HL-60/S4 treated with retinoic acid at 250 ng/mL for 4 days and 3 days (cell line): ENCODE data around the gene NDFIP1.
"Not testable (repeated sequence)": the region's sequence is repeated elsewhere in the genome, so short reads cannot be mapped to it uniquely, and the experiment has no call there.

Experiments used
- in situ Hi-C: fragments of 300-500 bp; cut with MboI; formaldehyde crosslinking; loops from 2 replicates; pipeline ENCODE4 v1.7.0; 2022; ENCODE audit warnings: low sequenced_read_pairs

NDFIP1 gene

DNA sequence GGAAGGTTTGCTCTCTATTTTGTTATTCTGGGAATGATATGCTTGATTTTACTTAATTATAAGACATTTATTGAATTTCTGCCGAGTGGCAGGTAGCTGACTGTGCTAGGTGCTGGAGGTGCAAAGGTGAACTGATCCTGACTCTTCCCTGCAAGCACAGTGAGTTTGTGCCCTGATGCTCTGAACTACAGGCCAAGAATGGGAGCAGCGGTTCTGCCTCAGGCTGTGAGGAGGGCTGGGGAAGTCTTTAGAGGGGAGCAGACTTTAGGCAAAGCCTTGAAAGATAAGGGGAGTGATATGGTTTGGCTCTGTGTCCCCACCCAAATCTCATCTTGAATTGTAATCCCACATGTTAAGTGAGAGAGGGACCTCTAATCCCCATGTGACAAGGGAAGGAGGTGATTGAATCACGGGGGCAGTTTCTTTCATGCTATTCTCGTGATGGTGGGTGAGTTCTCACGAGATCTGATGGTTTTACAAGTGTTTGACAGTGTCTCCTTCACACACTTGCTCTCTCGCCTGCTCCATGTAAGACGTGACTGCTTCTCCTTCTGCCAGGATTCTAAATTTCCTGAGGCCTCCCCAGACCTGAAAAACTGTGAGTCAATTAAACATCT lies 73.1 kb downstream of the NDFIP1 start:
- in situ Hi-C loops = no loop called here

DNA sequence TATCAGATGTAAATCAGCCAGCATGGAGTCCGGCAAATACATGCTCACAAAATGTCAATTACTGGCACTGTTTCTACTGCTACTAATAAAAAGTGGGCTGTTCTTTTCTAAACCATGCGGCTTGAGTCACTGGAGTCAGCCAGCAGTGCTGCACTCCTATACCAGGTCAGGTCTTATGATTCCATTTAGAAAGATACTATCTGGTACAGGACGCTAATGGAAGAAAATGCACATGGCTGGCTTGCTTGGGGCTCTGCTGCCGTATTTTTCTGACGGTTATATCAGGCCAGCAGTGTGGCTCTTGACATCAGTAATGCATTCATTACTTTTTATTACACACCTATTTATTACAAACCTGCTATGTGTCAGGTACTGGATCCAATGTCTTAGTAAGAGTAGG lies 74.3 kb downstream of the NDFIP1 start:
- in situ Hi-C loops = no loop called here

DNA sequence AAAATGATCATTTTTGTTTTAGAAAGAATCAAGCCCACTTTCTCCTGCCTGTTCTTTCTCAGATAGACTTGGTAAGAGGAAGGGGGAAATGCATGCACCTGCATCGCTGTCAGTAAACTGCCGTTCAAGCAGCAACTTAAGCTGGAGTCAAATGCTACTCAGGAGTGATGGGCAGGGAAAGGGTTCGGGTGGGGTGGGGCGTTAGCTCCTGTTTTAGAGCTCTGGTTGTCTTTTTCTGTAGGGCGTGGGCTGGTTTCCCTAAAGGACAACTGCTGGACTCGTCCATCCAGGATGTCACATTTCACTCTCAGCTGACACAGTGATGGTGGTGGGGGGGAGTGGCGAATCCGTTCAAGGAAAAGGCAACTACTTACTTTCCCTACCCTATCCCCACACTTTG lies 75.0 kb downstream of the NDFIP1 start:
- in situ Hi-C loops = no loop called here

DNA sequence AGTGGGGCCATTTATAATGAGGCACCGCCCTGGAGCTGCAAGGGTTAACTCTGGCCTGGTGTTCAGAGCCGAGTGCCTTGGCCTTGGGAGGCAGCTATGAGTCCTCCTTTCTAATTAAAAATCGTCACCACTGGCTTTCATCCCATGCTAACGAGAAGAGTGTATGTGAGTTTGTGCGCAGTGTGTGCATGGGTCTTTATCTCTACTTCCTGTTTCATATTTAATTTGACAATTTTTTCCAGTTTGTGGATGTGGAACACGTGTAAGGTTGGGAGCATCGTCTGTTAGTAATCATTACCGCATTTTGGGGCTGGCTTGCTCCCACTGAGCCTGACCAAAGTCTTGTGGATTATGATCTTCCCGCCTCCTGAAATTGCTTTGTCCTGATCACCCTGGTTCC lies 76.4 kb downstream of the NDFIP1 start:
- in situ Hi-C loops = no loop called here

DNA sequence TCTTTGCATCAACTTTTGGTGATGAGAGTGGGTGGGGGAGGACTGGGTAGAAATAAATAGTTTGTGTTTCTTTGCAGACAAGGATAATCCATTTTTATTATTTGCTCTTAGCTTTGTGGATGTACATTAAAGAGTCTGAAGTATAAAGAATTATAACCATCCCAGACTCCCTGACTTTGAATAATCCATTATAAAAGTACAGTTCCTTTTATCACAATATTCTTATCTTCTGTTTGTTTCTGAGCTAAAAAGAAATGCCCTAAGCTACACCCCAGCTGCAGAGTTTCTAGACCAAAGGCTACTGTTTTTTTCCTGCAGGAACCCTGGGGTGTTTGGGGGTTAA lies 77.9 kb downstream of the NDFIP1 start:
- in situ Hi-C loops = no loop called here

DNA sequence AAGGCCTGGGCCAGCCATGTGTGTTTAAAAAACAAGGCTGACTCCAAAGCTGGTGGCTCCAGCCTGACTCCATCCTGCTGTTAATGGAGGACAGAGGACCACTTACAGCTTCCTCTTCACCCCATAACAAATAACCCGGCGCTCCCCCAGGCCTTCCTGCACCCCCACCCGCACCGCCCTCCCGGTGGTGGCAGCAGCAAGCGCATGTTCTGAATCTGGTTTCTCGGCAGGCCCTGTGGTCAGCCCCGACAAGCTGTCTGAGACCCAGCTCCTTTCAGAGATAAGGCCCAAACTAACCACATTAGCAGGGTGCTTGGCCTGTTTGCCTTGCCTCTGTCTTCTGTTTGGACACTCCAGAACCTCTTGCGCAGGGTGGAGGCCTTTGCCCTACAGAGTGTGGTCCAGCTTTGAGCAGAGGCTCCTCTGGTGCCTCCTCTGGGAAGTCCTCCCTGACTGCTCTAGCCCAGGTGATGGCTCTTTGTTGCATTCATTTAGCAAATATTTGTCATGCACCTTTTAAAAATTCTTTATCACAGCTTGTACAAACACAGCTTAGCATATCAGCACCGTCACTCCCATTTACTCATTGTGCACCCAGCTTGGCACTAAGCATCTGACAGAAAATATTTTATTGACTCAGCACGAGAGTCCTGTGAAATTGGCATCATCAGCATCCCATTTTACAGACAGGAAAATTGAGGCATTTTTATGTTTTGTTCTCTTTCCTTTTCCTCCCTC lies 78.4 kb downstream of the NDFIP1 start:
- in situ Hi-C loops = no loop called here

DNA sequence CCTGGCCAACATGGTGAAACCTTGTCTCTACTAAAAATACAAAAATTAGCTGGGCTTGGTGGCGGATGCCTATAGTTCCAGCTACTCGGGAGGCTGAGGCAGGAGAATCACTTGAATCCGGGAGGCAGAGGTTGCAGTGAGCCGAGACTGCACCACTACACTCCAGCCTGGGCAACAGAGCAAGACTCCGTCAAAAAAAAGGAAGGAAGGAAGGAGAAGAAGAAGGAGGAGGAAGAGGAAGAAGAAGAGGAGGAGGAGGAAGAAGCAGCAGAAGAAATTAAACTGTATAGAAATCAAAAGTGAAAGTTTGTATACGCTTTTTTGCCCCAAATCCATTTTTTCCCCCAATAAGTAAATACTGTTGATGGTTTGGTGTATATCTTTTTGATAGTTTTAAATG lies 80.1 kb downstream of the NDFIP1 start:
- in situ Hi-C loops = not testable (repeated sequence)

DNA sequence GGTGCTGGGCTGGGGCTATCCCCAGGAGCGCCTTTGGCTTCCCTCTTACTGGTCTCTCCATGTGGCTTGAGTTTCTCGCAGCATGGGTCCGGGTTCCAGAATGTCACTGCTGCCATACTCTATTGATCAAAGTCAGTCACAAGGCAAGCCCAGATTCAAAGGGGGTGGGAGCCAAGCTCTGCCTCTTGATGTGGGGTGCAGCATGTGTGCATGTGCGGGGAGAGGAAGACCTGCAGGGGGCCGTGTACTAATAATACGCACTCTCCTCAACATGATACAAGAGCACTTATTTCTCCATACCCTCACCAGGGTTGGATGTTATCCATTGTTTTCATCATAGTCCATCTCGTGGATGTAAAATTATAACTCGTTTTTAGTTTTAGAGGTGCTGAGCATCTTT lies 81.2 kb downstream of the NDFIP1 start:
- in situ Hi-C loops = no loop called here

DNA sequence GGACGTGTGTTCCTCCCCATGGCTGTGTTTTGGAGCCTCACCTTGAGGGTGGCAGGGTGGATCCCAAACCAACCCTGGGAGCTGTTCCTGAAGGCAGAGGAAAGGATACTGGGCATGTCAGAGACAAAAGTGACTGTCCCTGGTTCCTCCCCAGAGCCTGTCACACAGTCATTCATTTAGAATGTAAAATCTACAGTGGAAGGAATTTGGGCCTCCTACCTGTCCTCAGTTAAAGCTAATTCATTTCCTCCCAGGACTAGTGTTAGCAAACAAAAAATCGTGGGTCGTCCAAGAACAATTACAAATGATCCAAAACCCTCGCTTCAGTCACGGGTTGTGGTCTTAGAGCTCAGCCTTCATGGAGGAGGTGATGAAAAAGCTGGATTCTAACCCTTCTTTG lies 83.2 kb downstream of the NDFIP1 start:
- in situ Hi-C loops = no loop called here

DNA sequence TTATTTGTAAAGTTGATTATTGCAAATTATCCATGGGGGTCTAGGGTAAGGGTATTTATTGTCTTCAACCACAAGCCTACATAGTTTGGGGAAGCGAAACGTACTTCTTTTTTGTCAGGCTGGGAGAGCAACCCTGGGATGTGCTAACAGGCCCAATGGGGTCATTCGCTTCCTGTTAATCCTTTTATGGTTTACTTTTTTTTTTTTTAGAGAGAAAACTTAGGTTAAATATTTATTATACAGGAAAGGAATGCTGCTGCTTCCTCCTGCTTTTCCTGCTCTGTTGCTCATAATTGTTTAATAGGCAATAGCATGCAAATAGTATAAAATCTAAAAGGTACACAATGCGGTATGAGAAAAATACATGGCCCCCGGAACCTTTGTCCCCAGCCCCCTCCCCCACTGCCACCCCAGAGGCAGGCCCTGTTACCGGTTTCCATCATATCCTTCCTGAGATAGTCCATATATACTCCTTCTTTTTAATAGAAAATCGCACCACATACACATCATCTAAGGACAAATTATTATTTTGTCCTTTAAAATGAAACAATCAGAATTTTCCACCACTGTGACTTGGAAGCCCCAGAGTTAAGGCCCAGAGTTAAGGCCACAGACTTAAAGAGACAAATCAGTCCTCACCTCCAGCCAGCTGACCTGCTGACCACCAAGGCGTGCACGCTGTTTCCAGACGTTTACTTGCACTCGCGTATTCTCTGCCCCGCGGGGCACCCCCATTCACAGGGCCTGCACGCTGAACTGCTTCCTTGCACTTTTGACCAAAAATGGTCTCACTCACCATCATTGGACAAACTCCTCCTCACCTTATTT lies 83.9 kb downstream of the NDFIP1 start:
- in situ Hi-C loops = no loop called here

DNA sequence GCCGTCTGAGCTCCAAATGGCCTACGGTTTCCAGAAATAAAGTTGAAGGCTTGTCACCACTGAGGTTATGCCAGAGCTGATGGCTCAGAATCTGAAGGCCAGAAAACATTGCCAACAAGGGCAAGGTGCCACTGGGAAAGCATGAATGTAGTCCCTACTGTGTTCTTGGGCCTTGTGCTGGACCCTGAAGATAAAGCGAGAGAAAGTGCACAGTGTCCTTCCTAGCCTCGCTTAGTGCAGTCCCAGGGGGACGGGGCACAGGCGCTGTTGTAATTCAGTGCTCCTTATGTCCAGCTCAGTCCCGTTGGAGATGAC lies 84.5 kb downstream of the NDFIP1 start:
- in situ Hi-C loops = no loop called here

DNA sequence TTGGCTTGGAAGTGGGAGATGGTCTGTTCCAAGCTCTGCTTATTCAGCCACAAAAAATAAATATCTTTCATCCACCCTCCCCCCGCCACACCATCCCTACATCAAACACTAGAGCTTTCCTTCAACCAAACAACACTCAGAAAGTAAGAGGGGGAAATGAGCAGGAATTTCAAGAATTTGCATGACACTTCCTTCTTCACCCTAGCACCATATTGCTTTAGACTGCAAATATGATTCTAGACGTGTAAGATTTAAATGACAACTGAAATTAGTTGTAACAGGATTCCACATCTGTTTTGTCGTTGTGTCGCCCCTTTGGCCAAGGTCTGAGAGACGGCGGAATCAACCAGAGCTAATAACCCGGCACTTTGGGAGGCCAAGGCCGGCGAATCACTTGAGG lies 88.5 kb downstream of the NDFIP1 start:
- in situ Hi-C loops = no loop called here

DNA sequence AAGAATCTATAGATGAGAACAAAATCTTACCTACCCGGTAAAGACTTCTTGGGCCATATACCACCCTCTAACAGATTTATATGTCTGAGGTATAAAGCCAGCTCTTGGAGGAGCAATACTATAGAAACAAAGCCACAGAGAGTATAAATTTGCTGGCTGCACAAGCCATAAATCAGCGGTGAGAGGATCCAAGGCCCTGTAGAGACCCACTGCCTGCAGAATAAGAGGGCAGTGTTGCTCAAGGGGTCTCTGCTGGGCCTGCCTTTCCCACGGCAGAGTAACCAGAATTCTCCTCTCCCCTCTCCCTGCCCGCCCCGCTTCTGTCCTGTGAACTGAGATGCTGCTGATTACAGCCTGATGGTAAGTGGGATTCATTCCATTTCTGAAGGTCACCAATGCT lies 89.2 kb downstream of the NDFIP1 start:
- in situ Hi-C loops = no loop called here

DNA sequence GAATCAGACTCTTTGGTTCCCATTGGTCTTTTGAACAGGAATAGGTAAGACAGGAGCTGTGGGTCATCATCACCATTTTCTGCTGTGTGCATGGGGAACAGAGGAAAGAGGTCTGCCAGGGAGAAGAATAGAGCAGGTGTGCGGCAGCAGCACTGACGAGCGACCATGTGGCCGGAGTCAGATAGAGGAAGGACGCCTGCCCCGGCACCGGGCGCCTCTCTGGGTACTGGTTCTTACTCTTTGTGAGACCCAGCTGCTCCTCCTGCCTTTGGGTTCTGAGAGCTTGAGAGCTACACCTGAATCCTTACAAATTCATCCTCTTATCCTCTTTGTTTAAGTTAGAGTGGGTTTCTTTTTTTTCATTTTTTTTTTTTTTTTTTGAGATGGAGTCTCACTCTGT lies 90.8 kb downstream of the NDFIP1 start:
- in situ Hi-C loops = no loop called here

DNA sequence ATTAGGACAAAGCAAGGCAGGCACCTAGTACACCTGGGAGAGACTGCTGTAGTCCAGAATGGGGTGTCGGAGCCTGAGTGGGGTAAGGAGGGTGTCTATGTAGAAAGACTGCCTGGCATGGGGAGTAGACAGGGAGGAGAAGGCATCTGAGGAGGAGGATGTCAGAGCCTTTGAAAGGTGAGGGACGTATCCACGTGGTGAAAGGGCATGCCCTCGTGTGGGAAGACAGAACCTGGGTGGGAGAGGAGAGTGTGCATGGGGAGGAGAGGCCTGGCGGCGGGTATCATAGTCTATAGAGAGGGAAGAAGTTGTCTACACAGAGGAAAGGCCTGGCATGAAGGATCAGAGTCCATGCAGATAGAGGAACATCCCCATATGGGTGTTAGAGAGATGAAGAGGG lies 91.8 kb downstream of the NDFIP1 start:
- in situ Hi-C loops = no loop called here

DNA sequence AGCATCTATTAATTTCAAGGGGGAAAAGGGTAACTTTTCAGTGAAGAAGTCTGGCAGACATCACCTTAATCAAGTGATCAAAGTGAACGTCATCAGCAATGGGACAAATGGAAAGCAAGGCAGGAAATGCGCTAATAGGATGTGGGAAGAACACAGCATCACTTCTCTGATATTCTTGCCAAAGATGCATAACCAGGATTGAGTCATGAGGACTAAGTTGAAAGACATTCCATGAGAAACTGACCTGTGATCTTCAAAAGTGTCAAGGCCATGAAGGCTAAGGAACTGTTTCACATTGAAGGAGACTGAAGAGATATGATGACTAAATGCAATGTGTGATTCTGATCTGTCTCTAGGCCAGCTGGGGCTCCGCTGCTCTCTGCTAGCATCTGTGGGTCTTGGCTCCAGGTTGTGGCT lies 92.9 kb downstream of the NDFIP1 start:
- in situ Hi-C loops = no loop called here

DNA sequence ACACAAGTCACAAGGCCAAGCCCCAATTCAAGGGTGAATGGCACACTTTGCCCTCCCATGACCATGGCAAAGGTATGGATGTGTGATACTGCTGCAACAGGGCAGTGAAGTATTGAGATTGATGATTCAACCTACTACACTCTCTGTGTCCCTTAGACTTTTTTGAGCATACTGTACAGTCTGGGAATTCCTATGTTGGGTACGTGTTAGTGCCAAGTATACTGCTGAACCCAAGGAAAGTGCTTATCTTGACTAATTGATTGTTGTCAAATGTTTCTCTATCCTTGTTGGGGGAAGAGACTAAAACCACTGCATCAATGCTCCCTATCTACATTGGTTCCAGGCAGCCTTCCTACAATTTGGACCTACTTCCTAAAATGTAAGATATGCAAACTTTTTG lies 93.7 kb downstream of the NDFIP1 start:
- in situ Hi-C loops = no loop called here
